K562 (cell line): ENCODE measurements around the gene COL15A1. TPM values are rescaled to one million over a fixed set of nuclear protein-coding genes. Genes with fewer than 3 reads are reported as not detected.

Experiments
- ATAC-seq: fragments of 200-7000 bp; cut with Tn5 transposase; 3 replicates; pipeline ENCODE4 v1.9.1; 2020; ENCODE audit warnings: moderate library complexity
- BruUV-seq: library from RNA; stranded (reverse); fragments of 400-500 nt; replicated peaks from 2 replicates; lab custom pipeline; 2021; lab: Mats Ljungman, UMichigan
- CTCF ChIA-PET: fragments of 300-600 bp; formaldehyde crosslinking; extraction: SDS; loops from one replicate; lab custom pipeline; 2021; ENCODE audit warnings: low intra/inter-chr PET ratio; lab: Yijun Ruan, JAX
- POLR2A ChIA-PET: fragments of 300-600, 350-650 bp; sonication (Branson Sonifier 250); formaldehyde crosslinking; extraction: SDS; loops from one replicate; lab custom pipeline; 2021; ENCODE audit warnings: antibody characterized with exemption, inconsistent platforms; lab: Yijun Ruan, JAX
- DNase-seq, 4 experiments: peaks; one replicate each; pipeline versions ENCODE4 v3.0.0 to v3.0.0-alpha.2; 2011 to 2018; ENCODE audit warnings: low spot score in 3 of 4, mixed read lengths in 3 of 4; ENCODE audit errors: extremely low read depth in 1 of 4
- FAIRE-seq: peaks from 2 replicates; lab custom pipeline; 2011; peaks lifted over from hg19 to GRCh38; lab: Jason Lieb, UNC
- H2AFZ ChIP-seq: 2 replicates; pipeline ENCODE4 v1.6.0; 2011; ENCODE audit warnings: low read depth, low read length, control low read depth, inconsistent platforms
- H3K27ac ChIP-seq: fragments of 200-600 bp; 3 replicates; pipeline ENCODE4 v1.8.0; 2011; ENCODE audit warnings: low read depth, mild to moderate bottlenecking, control low read depth, inconsistent platforms, low read length, moderate library complexity, mixed read lengths; ENCODE audit errors: extremely low read depth
- H3K27me3 ChIP-seq, 2 experiments: fragments of 300-600 bp in 1 of 2; 2 replicates in 1 of 2; 3 replicates in 1 of 2; pipeline versions ENCODE4 v1.6.0 to v1.8.0; 2011; ENCODE audit warnings: inconsistent platforms in 2 of 2, low read length in 2 of 2, mild to moderate bottlenecking in 1 of 2, mixed read lengths in 1 of 2, moderate library complexity in 1 of 2; ENCODE audit not compliant: control insufficient read depth in 2 of 2, insufficient read depth in 2 of 2
- H3K36me3 ChIP-seq: fragments of 300-600 bp; 3 replicates; pipeline ENCODE4 v1.8.0; 2011; ENCODE audit warnings: mild to moderate bottlenecking, low read length, inconsistent platforms; ENCODE audit not compliant: control insufficient read depth, insufficient read depth
- H3K4me1 ChIP-seq, 2 experiments: fragments of 200-600 bp in 1 of 2; replicated peaks in 1 of 2; 2 replicates in 1 of 2; 3 replicates in 1 of 2; pipeline versions ENCODE4 v1.5.1 to v1.8.0; 2011; ENCODE audit warnings: inconsistent platforms in 2 of 2, low read length in 2 of 2, mild to moderate bottlenecking in 1 of 2, mixed read lengths in 1 of 2, moderate library complexity in 1 of 2; ENCODE audit not compliant: control insufficient read depth in 2 of 2, insufficient read depth in 2 of 2
- H3K4me2 ChIP-seq: 2 replicates; pipeline ENCODE4 v1.6.1; 2011; ENCODE audit warnings: low read length, control low read depth, inconsistent platforms, mixed read lengths; ENCODE audit not compliant: insufficient read depth
- H3K4me3 ChIP-seq: fragments of 200-600 bp; sonication (generic), shearing (Covaris generic); 2 replicates; pipeline ENCODE4 v1.5.1; 2016; ENCODE audit warnings: control low read depth, inconsistent platforms
- H3K79me2 ChIP-seq: fragments of 200-600 bp; 3 replicates; pipeline ENCODE4 v1.8.0; 2011; ENCODE audit warnings: low read length, inconsistent platforms; ENCODE audit not compliant: control insufficient read depth, insufficient read depth
- H3K9ac ChIP-seq, 2 experiments: 2 replicates each; pipeline versions ENCODE4 v1.6.0 to v1.6.1; 2011; ENCODE audit warnings: low read depth in 2 of 2, low read length in 2 of 2, control low read depth in 1 of 2, inconsistent platforms in 1 of 2, mild to moderate bottlenecking in 1 of 2, mixed read lengths in 1 of 2; ENCODE audit not compliant: insufficient read depth in 1 of 2
- H3K9me1 ChIP-seq: one replicate; pipeline ENCODE4 v1.6.0; 2011; ENCODE audit warnings: inconsistent platforms, mild to moderate bottlenecking, low read length, moderate library complexity; ENCODE audit not compliant: control insufficient read depth, insufficient read depth
- H3K9me3 ChIP-seq: replicated peaks from 2 replicates; pipeline ENCODE4 v1.5.1; 2011; ENCODE audit warnings: low read depth, low read length, inconsistent platforms; ENCODE audit not compliant: control insufficient read depth, insufficient read depth
- H4K20me1 ChIP-seq: replicated peaks from 2 replicates; pipeline ENCODE4 v1.6.1; 2011; ENCODE audit warnings: low read length, inconsistent platforms, mixed read lengths; ENCODE audit not compliant: control insufficient read depth, insufficient read depth
- E2F3 ChIP-seq: fragments of 250-450 bp; sonication (Bioruptor Pico); IDR thresholded peaks from 2 replicates; pipeline ENCODE4 v1.4.0; 2020; ENCODE audit warnings: mild to moderate bottlenecking
- MAFK ChIP-seq: IDR thresholded peaks from 2 replicates; pipeline ENCODE4 v1.6.1; 2011; ENCODE audit warnings: low read length, improper control_type of control experiment
- NBN ChIP-seq: fragments of 450-650 bp; IDR thresholded peaks from 2 replicates; pipeline ENCODE4 v1.6.1; 2016; ENCODE audit warnings: low read depth, mild to moderate bottlenecking
- RBM25 ChIP-seq: fragments of 200-400 bp; formaldehyde crosslinking; IDR thresholded peaks from 2 replicates; pipeline ENCODE4 v1.6.1; 2018; ENCODE audit warnings: low read length, low read depth, moderate library complexity; ENCODE audit not compliant: severe bottlenecking
- ZNF23 ChIP-seq: fragments of 250-450 bp; sonication (Bioruptor Pico); IDR thresholded peaks from 2 replicates; pipeline ENCODE4 v1.4.0; 2020; ENCODE audit warnings: mild to moderate bottlenecking
- WGBS: fragments of 100-300 bp; shearing (Covaris generic); methylation state at CpG from one replicate; pipeline ENCODE4 v1.1.6; 2016; ENCODE audit warnings: low coverage, mixed read lengths; ENCODE audit not compliant: insufficient coverage; ENCODE audit errors: missing lambda C conversion rate; 5-methylcytosine and 5-hydroxymethylcytosine counted together
- in situ Hi-C: fragments of 300-500 bp; cut with MboI; formaldehyde crosslinking; loops from 4 replicates; pipeline ENCODE4 v1.15.0; 2018; ENCODE audit warnings: inconsistent platforms, mixed read lengths
- intact Hi-C: fragments of 100-400 bp; cut with micrococcal nuclease; formaldehyde crosslinking; loops from 2 replicates; pipeline ENCODE4 v1.14.2; 2022
- polyA plus RNA-seq, 8 experiments: library from polyadenylated mRNA; depleted of rRNA in 4 of 8; stranded (reverse) in 5 of 8; unstranded in 3 of 8; fragments of >200 nt; fragmentation: Nextera tagmentation in 2 of 8; fragmentation: Illumina TruSeq in 1 of 8; extraction: Ambion mirVana in 2 of 8; extraction: Trizol in 1 of 8; gene quantifications; 2 replicates each; pipeline versions ENCODE4 v1.2.1 to v1.2.3, GENCODE V29; 2011 to 2014; ENCODE audit warnings: inconsistent platforms in 1 of 8, missing spikeins in 1 of 8
- total RNA-seq, 7 experiments: library from RNA; depleted of rRNA in 6 of 7; stranded (reverse); fragments of >200 nt in 6 of 7; fragmentation: Illumina TruSeq in 2 of 7; extraction: Trizol in 2 of 7; gene quantifications; 2 replicates each; pipeline versions ENCODE4 v1.2.1 to v1.2.3, GENCODE V29; 2011 to 2021; ENCODE audit warnings: low replicate concordance in 1 of 7
- TF ChIP-seq, protein P1 (sequence below), 2 experiments: fragments of 450-650 bp; conservative IDR thresholded peaks; 2 replicates each; pipeline ENCODE4 v1.6.1; 2017; ENCODE audit warnings: mild to moderate bottlenecking in 2 of 2, moderate library complexity in 2 of 2
- TF ChIP-seq, protein P2 (sequence below): IDR thresholded peaks from 3 replicates; pipeline ENCODE4 v1.6.1; 2011; ENCODE audit warnings: borderline replicate concordance, mild to moderate bottlenecking, moderate library complexity; ENCODE audit not compliant: insufficient read length; ENCODE audit errors: extremely low read depth

Gene COL15A1
- total and polyA plus RNA-seq, 9 of the 15 experiments (the other 6 are each of a cell fraction or from before 2014, with no cell fraction given): 0.46 to 5.1 (median 2.6) TPM

DNA sequence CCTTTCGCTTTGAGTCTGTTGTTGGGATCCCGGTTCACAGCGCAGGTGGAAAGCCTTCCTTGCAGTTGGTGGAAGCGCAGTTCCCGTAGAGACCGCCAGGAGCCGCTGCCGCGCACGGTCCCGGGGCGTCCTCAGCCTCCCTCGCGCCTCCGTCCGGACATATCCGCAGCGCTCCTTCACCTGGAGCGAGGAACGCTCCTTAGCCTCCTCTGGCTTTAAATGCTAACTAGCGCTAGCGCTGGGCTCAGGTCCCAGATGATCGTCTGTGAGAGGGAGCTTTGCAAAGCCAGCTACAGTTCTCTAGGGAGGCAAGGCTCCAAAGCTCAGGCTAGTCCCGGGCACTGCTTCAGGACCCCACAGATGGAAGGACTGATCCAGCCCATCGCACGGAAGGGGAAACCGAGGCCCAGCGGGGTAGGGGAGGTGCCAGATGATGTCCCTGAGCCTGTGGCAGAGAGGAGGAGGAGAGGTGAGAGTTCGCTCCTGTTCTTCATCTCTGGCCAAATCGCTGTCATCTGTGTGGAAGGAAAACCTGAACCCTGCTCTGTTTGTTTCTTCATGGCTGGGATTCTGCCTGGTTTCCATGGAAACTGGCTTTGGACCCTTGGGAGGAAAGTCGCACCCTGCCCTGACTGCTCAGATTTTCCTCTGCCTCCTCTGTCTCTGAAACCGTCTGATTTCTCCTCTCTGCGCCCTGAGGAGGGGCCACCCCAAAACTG lies 31.4 kb downstream of the COL15A1 start (continued):
- TF ChIP-seq, protein P1, sequence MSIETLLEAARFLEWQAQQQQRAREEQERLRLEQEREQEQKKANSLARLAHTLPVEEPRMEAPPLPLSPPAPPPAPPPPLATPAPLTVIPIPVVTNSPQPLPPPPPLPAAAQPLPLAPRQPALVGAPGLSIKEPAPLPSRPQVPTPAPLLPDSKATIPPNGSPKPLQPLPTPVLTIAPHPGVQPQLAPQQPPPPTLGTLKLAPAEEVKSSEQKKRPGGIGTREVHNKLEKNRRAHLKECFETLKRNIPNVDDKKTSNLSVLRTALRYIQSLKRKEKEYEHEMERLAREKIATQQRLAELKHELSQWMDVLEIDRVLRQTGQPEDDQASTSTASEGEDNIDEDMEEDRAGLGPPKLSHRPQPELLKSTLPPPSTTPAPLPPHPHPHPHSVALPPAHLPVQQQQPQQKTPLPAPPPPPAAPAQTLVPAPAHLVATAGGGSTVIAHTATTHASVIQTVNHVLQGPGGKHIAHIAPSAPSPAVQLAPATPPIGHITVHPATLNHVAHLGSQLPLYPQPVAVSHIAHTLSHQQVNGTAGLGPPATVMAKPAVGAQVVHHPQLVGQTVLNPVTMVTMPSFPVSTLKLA (conservative IDR thresholded peaks at IDR 0.05): no peak

- DNase-seq (no peak), FAIRE-seq (no peak), ATAC-seq (no peak)
- Histone ChIP-seq H3K4me1 (peaks cover 27% of the 10 kb centered on the region in 2 experiments; a peak in 4 of 5 replicates), H3K27me3 (no peaks in the 10 kb centered on the region), H3K79me2 (no peaks in the 10 kb centered on the region), H2AFZ (no peak overlapping the region), H3K9me1 (no peaks in the 10 kb centered on the region), H3K9me3 (no peaks in the 10 kb centered on the region), H3K9ac (no peak overlapping the region), H3K4me2 (no peak overlapping the region), H3K36me3 (no peaks in the 10 kb centered on the region)
- CTCF ChIA-PET: interaction anchor here (0.6 to 2.3 kb wide), 4 partner anchors 24 to 779 kb away, joined by 3 to 13 read pairs (median 5); no protein-coding TSS in a partner anchor
- in situ Hi-C loops: no loop called here
- BruUV-seq: no TSS peak
- TF ChIP-seq, protein P1 (conservative IDR thresholded peaks at IDR 0.05): no peak
- TF ChIP-seq MAFK (no peak), E2F3 (CRISPR knock-in tag) (no peak), ZNF23 (CRISPR knock-in tag) (no peak), NBN (no peak), RBM25 (peak; percentile 74)
- TF ChIP-seq, protein P2, sequence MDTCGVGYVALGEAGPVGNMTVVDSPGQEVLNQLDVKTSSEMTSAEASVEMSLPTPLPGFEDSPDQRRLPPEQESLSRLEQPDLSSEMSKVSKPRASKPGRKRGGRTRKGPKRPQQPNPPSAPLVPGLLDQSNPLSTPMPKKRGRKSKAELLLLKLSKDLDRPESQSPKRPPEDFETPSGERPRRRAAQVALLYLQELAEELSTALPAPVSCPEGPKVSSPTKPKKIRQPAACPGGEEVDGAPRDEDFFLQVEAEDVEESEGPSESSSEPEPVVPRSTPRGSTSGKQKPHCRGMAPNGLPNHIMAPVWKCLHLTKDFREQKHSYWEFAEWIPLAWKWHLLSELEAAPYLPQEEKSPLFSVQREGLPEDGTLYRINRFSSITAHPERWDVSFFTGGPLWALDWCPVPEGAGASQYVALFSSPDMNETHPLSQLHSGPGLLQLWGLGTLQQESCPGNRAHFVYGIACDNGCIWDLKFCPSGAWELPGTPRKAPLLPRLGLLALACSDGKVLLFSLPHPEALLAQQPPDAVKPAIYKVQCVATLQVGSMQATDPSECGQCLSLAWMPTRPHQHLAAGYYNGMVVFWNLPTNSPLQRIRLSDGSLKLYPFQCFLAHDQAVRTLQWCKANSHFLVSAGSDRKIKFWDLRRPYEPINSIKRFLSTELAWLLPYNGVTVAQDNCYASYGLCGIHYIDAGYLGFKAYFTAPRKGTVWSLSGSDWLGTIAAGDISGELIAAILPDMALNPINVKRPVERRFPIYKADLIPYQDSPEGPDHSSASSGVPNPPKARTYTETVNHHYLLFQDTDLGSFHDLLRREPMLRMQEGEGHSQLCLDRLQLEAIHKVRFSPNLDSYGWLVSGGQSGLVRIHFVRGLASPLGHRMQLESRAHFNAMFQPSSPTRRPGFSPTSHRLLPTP: no peak
- TF ChIP-seq, all 486 proteins: peak for 1
- WGBS: 11% methylated on average over 3 of the region's 3 CpGs
- POLR2A ChIA-PET: interaction anchor here (0.7 kb wide), 1 partner anchor 9 kb away, joined by 3 read pairs; no protein-coding TSS in a partner anchor
- intact Hi-C loops: loop anchor here (1.0 to 5.0 kb wide), 4 partner anchors 23 to 128 kb away; no protein-coding TSS in a partner anchor
- Histone ChIP-seq H4K20me1 (no peaks in the 10 kb centered on the region), H3K4me3 (no peak overlapping the region), H3K27ac (no peak overlapping the region)
These were observed 32.1 kb downstream of the COL15A1 start for GRCh38 chr9:98975838-98976237.
